H9 (cell line): ENCODE data around the gene PKIB. TPM values are rescaled to one million over a fixed set of nuclear protein-coding genes. Genes with fewer than 3 reads are reported as not detected.

Experiments used
- DNase-seq: peaks from one replicate; pipeline ENCODE4 v3.0.0-alpha.2; 2017
- H2AFZ ChIP-seq: one replicate; pipeline ENCODE4 v1.6.1; 2013; ENCODE audit warnings: mild to moderate bottlenecking, low read length, control low read depth, moderate library complexity
- H2AK5ac ChIP-seq: 2 replicates; pipeline ENCODE4 v1.6.1; 2013; ENCODE audit warnings: low read length, control low read depth, mixed read lengths; ENCODE audit not compliant: insufficient read length
- H2BK120ac ChIP-seq: one replicate; pipeline ENCODE4 v1.6.1; 2013; ENCODE audit warnings: low read depth, mild to moderate bottlenecking, low read length, control low read depth, inconsistent platforms; ENCODE audit not compliant: poor library complexity, severe bottlenecking
- H2BK12ac ChIP-seq: 2 replicates; pipeline ENCODE4 v1.6.1; 2013; ENCODE audit warnings: low read length, control low read depth, mixed read lengths, low read depth; ENCODE audit not compliant: insufficient read length
- H2BK15ac ChIP-seq: 2 replicates; pipeline ENCODE4 v1.6.1; 2013; ENCODE audit warnings: low read depth, low read length, control low read depth
- H2BK20ac ChIP-seq: one replicate; pipeline ENCODE4 v1.6.1; 2013; ENCODE audit warnings: low read depth, mild to moderate bottlenecking, low read length, control low read depth, inconsistent platforms; ENCODE audit not compliant: poor library complexity, severe bottlenecking
- H2BK5ac ChIP-seq: 2 replicates; pipeline ENCODE4 v1.6.1; 2013; ENCODE audit warnings: low read length, control low read depth, mixed read lengths; ENCODE audit not compliant: insufficient read length
- H3K14ac ChIP-seq: 2 replicates; pipeline ENCODE4 v1.6.1; 2013; ENCODE audit warnings: low read length, control low read depth; ENCODE audit not compliant: insufficient read depth
- H3K18ac ChIP-seq: 2 replicates; pipeline ENCODE4 v1.6.1; 2013; ENCODE audit warnings: low read depth, mild to moderate bottlenecking, mixed read lengths, low read length, control low read depth; ENCODE audit not compliant: insufficient read length
- H3K23ac ChIP-seq: 2 replicates; pipeline ENCODE4 v1.6.1; 2013; ENCODE audit warnings: low read length, control low read depth, mixed read lengths, low read depth; ENCODE audit not compliant: insufficient read length
- H3K23me2 ChIP-seq: 2 replicates; pipeline ENCODE4 v1.6.1; 2013; ENCODE audit warnings: low read depth, mild to moderate bottlenecking, mixed read lengths, low read length, control low read depth; ENCODE audit not compliant: insufficient read length, poor library complexity, severe bottlenecking
- H3K27ac ChIP-seq: 2 replicates; pipeline ENCODE4 v1.5.1; 2013; ENCODE audit warnings: low read length, control low read depth, mixed read lengths, low read depth; ENCODE audit not compliant: insufficient read length
- H3K27me3 ChIP-seq: 2 replicates; pipeline ENCODE4 v1.6.1; 2013; ENCODE audit warnings: low read length, control low read depth, inconsistent platforms; ENCODE audit not compliant: insufficient read depth
- H3K4ac ChIP-seq: 2 replicates; pipeline ENCODE4 v1.6.1; 2013; ENCODE audit warnings: low read depth, mild to moderate bottlenecking, control low read depth, inconsistent platforms, low read length, moderate library complexity
- H3K4me1 ChIP-seq: 2 replicates; pipeline ENCODE4 v1.6.1; 2013; ENCODE audit warnings: low read length, control low read depth, inconsistent platforms; ENCODE audit not compliant: insufficient read depth
- H3K4me2 ChIP-seq: 2 replicates; pipeline ENCODE4 v1.6.1; 2013; ENCODE audit warnings: low read length, control low read depth, mixed read lengths; ENCODE audit not compliant: insufficient read length, insufficient read depth
- H3K56ac ChIP-seq: 2 replicates; pipeline ENCODE4 v1.6.1; 2013; ENCODE audit warnings: low read depth, mild to moderate bottlenecking, mixed read lengths, low read length, control low read depth; ENCODE audit not compliant: insufficient read length
- H3K79me1 ChIP-seq: 2 replicates; pipeline ENCODE4 v1.6.1; 2013; ENCODE audit warnings: low read depth, mild to moderate bottlenecking, moderate library complexity, low read length, control low read depth, inconsistent platforms; ENCODE audit not compliant: insufficient read depth, poor library complexity, severe bottlenecking
- H3K79me2 ChIP-seq: 2 replicates; pipeline ENCODE4 v1.6.1; 2013; ENCODE audit warnings: low read length, control low read depth, inconsistent platforms; ENCODE audit not compliant: insufficient read depth
- H3K9ac ChIP-seq: 2 replicates; pipeline ENCODE4 v1.6.1; 2013; ENCODE audit warnings: low read length, control low read depth, mixed read lengths; ENCODE audit not compliant: insufficient read length; ENCODE audit errors: extremely low read depth
- H3K9me3 ChIP-seq: one replicate; pipeline ENCODE4 v1.6.1; 2013; ENCODE audit warnings: low read depth, low read length, inconsistent platforms; ENCODE audit not compliant: control insufficient read depth
- H3T11ph ChIP-seq: one replicate; pipeline ENCODE4 v1.6.1; 2013; ENCODE audit warnings: mild to moderate bottlenecking, low read length, control low read depth, inconsistent platforms
- H4K20me1 ChIP-seq: one replicate; pipeline ENCODE4 v1.6.1; 2013; ENCODE audit not compliant: control insufficient read depth, insufficient read length, insufficient read depth
- H4K5ac ChIP-seq: 2 replicates; pipeline ENCODE4 v1.6.1; 2013; ENCODE audit warnings: low read depth, mild to moderate bottlenecking, mixed read lengths, low read length, control low read depth; ENCODE audit not compliant: insufficient read length
- H4K8ac ChIP-seq: replicated peaks from 2 replicates; pipeline ENCODE4 v1.6.1; 2013; ENCODE audit warnings: low read length, control low read depth, mixed read lengths, low read depth; ENCODE audit not compliant: insufficient read length
- H4K91ac ChIP-seq: 2 replicates; pipeline ENCODE4 v1.6.1; 2013; ENCODE audit warnings: low read depth, mild to moderate bottlenecking, moderate library complexity, mixed read lengths, low read length, control low read depth; ENCODE audit not compliant: insufficient read length
- H3K27ac Mint-ChIP-seq, 3 experiments: 2 replicates in 2 of 3; 3 replicates in 1 of 3; pipeline ENCODE4 v1.8.0; 2020 to 2021; ENCODE audit warnings: mixed read lengths in 3 of 3, mild to moderate bottlenecking in 1 of 3, moderate library complexity in 1 of 3
- H3K27me3 Mint-ChIP-seq: 2 replicates; pipeline ENCODE4 v1.8.0; 2021; ENCODE audit warnings: low read depth, mild to moderate bottlenecking, moderate library complexity, mixed read lengths
- H3K36me3 Mint-ChIP-seq, 3 experiments: 2 replicates in 2 of 3; 3 replicates in 1 of 3; pipeline ENCODE4 v1.8.0; 2020 to 2021; ENCODE audit warnings: low read depth in 3 of 3, mixed read lengths in 3 of 3; ENCODE audit not compliant: insufficient read depth in 1 of 3
- H3K4me1 Mint-ChIP-seq, 2 experiments: 2 replicates each; pipeline ENCODE4 v1.8.0; 2020; ENCODE audit warnings: mixed read lengths in 2 of 2
- H3K4me3 Mint-ChIP-seq, 2 experiments: 2 replicates in 1 of 2; 3 replicates in 1 of 2; pipeline ENCODE4 v1.8.0; 2020 to 2021; ENCODE audit warnings: mild to moderate bottlenecking in 2 of 2, mixed read lengths in 2 of 2, moderate library complexity in 1 of 2
- H3K9me3 Mint-ChIP-seq, 2 experiments: 2 replicates in 1 of 2; 3 replicates in 1 of 2; pipeline ENCODE4 v1.8.0; 2020; ENCODE audit warnings: mild to moderate bottlenecking in 2 of 2, mixed read lengths in 2 of 2, moderate library complexity in 1 of 2
- WGBS: extraction: QIAGEN DNeasy Blood & Tissue Kit; methylation state at CpG from one replicate; pipeline ENCODE4 v1.1.7; 2013; ENCODE audit warnings: missing lambda C conversion rate, low lambda C conversion rate, mixed read lengths; ENCODE audit not compliant: insufficient read length; ENCODE audit errors: extremely low coverage; 5-methylcytosine and 5-hydroxymethylcytosine counted together
- total RNA-seq: library from RNA; stranded (reverse); gene quantifications from 2 replicates; pipeline ENCODE4 v1.2.1, GENCODE V29; 2021
- TF ChIP-seq, protein P1 (sequence below): fragments of 200-600 bp; sonication (generic); conservative IDR thresholded peaks from 3 replicates; pipeline ENCODE4 v1.8.0; 2021; ENCODE audit warnings: antibody characterized with exemption, mild to moderate bottlenecking

PKIB gene
- total RNA-seq, 1 experiment from 2014 or later, result 46.5 TPM

DNA sequence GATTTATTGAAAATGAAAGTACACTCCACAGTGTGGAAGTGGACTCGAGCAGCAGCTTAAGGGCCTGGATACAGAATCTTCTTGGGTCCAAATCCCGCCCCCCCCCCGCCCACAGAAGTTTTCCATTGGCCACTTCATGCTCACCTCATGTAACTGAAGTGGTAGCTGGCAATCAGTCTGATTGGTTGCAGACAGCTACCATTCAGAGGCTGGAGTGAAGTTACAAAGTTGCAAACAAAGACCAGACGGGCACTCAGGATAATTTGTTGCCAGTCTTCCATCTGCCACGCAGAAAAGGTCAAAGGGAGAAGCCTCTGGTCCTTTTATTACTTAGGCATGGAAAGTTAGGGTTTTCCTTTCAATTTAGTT, 143.5 kb downstream of the PKIB start:
- H3K23ac ChIP-seq, result no peak overlapping the region

More for the DNA sequence above, 143.5 kb downstream of the PKIB start:
- Histone ChIP-seq H4K20me1 (no peaks in the 10 kb centered on the region), H3K27me3 (peaks cover 3% of the 10 kb centered on the region; the same call in 1 of the 2 replicates), H3K4ac (no peak overlapping the region), H4K8ac (no peak overlapping the region), H3K27ac (no peak overlapping the region), H4K91ac (no peak overlapping the region), H3K79me2 (no peaks in the 10 kb centered on the region), H2BK5ac (no peak overlapping the region), H2AK5ac (no peak overlapping the region), H3K9ac (no peak overlapping the region), H3K9me3 (no peaks in the 10 kb centered on the region), H2BK120ac (no peak overlapping the region), H3K18ac (no peak overlapping the region), H3T11ph (no peak overlapping the region), H3K79me1 (no peaks in the 10 kb centered on the region), H4K5ac (no peak overlapping the region), H3K14ac (no peak overlapping the region), H2AFZ (no peak overlapping the region), H3K4me1 (peaks cover 4% of the 10 kb centered on the region; the same call in 1 of the 2 replicates), H3K4me2 (no peak overlapping the region), H2BK12ac (no peak overlapping the region), H2BK20ac (no peak overlapping the region), H3K56ac (no peak overlapping the region), H3K23me2 (no peaks in the 10 kb centered on the region), H2BK15ac (no peak overlapping the region)
- DNase-seq, result no peak
- peaks cover 0 to 9% (median 4%) of the 10 kb centered on the region in 3 experiments; a peak in 3 of 7 replicates for H3K36me3 Mint-ChIP-seq
- peaks cover 29 to 38% of the 10 kb centered on the region in 2 experiments for H3K4me1 Mint-ChIP-seq
- no CpG with 5 or more reads among the region's 5 CpGs for WGBS
- no peak overlapping the region for H3K27ac Mint-ChIP-seq
- peaks cover 15% of the 10 kb centered on the region for H3K27me3 Mint-ChIP-seq
- H3K4me3 Mint-ChIP-seq, result no peak overlapping the region
- TF ChIP-seq, protein P1, sequence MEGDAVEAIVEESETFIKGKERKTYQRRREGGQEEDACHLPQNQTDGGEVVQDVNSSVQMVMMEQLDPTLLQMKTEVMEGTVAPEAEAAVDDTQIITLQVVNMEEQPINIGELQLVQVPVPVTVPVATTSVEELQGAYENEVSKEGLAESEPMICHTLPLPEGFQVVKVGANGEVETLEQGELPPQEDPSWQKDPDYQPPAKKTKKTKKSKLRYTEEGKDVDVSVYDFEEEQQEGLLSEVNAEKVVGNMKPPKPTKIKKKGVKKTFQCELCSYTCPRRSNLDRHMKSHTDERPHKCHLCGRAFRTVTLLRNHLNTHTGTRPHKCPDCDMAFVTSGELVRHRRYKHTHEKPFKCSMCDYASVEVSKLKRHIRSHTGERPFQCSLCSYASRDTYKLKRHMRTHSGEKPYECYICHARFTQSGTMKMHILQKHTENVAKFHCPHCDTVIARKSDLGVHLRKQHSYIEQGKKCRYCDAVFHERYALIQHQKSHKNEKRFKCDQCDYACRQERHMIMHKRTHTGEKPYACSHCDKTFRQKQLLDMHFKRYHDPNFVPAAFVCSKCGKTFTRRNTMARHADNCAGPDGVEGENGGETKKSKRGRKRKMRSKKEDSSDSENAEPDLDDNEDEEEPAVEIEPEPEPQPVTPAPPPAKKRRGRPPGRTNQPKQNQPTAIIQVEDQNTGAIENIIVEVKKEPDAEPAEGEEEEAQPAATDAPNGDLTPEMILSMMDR, result no peak
- peaks cover 4 to 11% of the 10 kb centered on the region in 2 experiments for H3K9me3 Mint-ChIP-seq
